ENCODE measurements around the gene BCAS1. TPM values are rescaled to one million over a fixed set of nuclear protein-coding genes. Genes with fewer than 3 reads are reported as not detected.

BCAS1 gene
- total RNA-seq, 2 experiments from 2014 or later = 0.16 to 0.19 TPM

DNA sequence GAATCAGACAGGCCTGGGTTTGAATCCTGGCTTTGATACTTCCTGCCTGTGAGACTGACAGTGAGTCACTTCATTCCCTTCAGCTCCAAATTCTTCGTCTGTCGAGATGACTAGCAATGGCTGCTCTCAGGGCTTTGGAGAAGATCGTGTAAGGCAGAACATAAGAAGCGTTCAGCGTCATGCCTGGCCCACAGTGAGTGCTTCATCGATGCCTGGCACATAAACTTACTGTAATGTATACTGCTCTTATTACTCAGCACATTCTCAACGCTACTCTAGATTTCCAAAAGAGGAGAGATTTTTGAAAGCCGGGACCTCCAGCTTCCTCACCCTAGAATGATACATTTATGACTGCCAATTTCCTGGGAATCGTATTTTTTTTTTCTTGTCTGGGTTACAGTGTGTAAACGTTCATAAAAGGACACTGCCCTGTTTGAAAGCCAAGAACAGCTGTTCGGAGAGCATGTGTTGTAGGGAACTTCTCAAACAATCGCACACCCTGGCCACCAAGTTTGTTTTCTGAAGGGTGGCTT, 16.2 kb upstream of the BCAS1 start:
- DNase-seq (ENCODE audit: low spot score) = no peak
- BruUV-seq (replicated peaks) = no TSS peak
- H2AFZ ChIP-seq (ENCODE audit: low read length) = no peak overlapping the region
- TF ChIP-seq EZH2phosphoT487 (IDR thresholded peaks at IDR 0.05; ENCODE audit: borderline replicate concordance, low read depth, low read length) = no peak
- TF ChIP-seq, protein P1, sequence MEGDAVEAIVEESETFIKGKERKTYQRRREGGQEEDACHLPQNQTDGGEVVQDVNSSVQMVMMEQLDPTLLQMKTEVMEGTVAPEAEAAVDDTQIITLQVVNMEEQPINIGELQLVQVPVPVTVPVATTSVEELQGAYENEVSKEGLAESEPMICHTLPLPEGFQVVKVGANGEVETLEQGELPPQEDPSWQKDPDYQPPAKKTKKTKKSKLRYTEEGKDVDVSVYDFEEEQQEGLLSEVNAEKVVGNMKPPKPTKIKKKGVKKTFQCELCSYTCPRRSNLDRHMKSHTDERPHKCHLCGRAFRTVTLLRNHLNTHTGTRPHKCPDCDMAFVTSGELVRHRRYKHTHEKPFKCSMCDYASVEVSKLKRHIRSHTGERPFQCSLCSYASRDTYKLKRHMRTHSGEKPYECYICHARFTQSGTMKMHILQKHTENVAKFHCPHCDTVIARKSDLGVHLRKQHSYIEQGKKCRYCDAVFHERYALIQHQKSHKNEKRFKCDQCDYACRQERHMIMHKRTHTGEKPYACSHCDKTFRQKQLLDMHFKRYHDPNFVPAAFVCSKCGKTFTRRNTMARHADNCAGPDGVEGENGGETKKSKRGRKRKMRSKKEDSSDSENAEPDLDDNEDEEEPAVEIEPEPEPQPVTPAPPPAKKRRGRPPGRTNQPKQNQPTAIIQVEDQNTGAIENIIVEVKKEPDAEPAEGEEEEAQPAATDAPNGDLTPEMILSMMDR (conservative IDR thresholded peaks at IDR 0.05; ENCODE audit: low read length) = no peak
- H3K4me3 ChIP-seq (ENCODE audit: low read depth, low read length, poor library complexity, severe bottlenecking) = no peak overlapping the region
- intact Hi-C loops (cut with micrococcal nuclease; ENCODE audit: unreplicated experiment) = no loop called here
- peaks cover 9% of the 10 kb centered on the region for H3K4me1 ChIP-seq (ENCODE audit: insufficient read depth, low read length, poor library complexity, severe bottlenecking)
- no peaks in the 10 kb centered on the region for H4K20me1 ChIP-seq (ENCODE audit: insufficient read depth, low read length)
- no peaks in the 10 kb centered on the region for H3K9me3 ChIP-seq (ENCODE audit: low read length)
- ChIA-PET POLR2A (no interaction called here), CTCF (ENCODE audit: unreplicated experiment) (no interaction called here)
- no peaks in the 10 kb centered on the region for H3K9me2 ChIP-seq (ENCODE audit: insufficient read depth, low read length)
- no peak overlapping the region for H3K4me2 ChIP-seq (ENCODE audit: low read length)
- no peak overlapping the region for H3K27ac ChIP-seq (ENCODE audit: low read depth, low read length, poor library complexity, severe bottlenecking)
- no peaks in the 10 kb centered on the region for H3K79me2 ChIP-seq (ENCODE audit: insufficient read depth, low read depth, low read length)
- H3K36me3 ChIP-seq (ENCODE audit: insufficient read depth, low read length) = no peaks in the 10 kb centered on the region

DNA sequence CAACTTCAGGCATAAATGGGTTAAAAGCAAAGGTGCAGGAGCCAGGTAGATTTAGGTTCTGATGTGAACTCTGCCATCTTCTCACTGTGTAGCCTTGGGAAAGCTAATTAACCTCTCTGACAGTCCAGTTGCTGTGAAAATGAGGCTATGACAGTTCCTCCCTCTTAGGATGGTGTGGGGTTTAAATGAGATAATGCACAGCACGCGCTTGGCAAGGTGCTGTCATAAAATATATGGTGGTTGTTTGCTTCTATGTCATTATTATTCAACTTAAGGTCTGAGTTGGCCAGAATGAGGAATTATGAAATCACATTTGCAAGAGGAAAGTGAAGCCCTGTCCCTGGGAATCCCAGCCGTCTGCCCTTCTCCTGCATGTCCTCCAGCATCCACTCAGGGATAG, 15.5 kb upstream of the BCAS1 start:
- Histone ChIP-seq H2AFZ (ENCODE audit: low read length) (no peak overlapping the region), H3K4me1 (ENCODE audit: insufficient read depth, low read length, poor library complexity, severe bottlenecking) (peaks cover 9% of the 10 kb centered on the region), H3K9me3 (ENCODE audit: low read length) (no peaks in the 10 kb centered on the region), H4K20me1 (ENCODE audit: insufficient read depth, low read length) (no peaks in the 10 kb centered on the region), H3K36me3 (ENCODE audit: insufficient read depth, low read length) (no peaks in the 10 kb centered on the region), H3K9me2 (ENCODE audit: insufficient read depth, low read length) (no peaks in the 10 kb centered on the region), H3K4me2 (ENCODE audit: low read length) (no peak overlapping the region), H3K79me2 (ENCODE audit: insufficient read depth, low read depth, low read length) (no peaks in the 10 kb centered on the region), H3K27ac (ENCODE audit: low read depth, low read length, poor library complexity, severe bottlenecking) (no peak overlapping the region), H3K4me3 (ENCODE audit: low read depth, low read length, poor library complexity, severe bottlenecking) (no peak overlapping the region)
- DNase-seq (ENCODE audit: low spot score) = no peak
- TF ChIP-seq, protein P1 (conservative IDR thresholded peaks at IDR 0.05; ENCODE audit: low read length) = no peak
- TF ChIP-seq EZH2phosphoT487 (IDR thresholded peaks at IDR 0.05; ENCODE audit: borderline replicate concordance, low read depth, low read length) = no peak
- BruUV-seq (replicated peaks) = no TSS peak
- CTCF ChIA-PET (ENCODE audit: unreplicated experiment) = no interaction called here
- POLR2A ChIA-PET = no interaction called here
- intact Hi-C loops (cut with micrococcal nuclease; ENCODE audit: unreplicated experiment) = no loop called here

DNA sequence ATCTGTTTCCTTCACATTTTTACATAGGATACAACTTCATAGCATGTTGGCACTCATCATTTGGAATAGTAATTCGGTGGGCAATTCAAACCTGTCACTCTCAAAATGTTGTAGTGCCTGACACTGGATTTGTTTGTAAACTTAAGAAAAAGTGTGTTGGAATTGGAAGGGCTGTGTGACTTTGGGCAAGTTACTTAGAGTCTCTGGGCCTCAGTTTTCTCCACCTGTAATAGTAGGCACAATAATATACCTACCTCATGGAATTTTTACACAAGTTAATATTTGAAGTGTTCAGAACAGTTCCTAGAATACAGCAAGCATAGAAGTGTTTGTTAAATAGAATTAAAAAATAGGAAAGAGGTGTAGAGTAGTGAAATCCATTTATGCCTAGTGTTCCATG, 15.0 kb upstream of the BCAS1 start:
- CTCF ChIA-PET (ENCODE audit: unreplicated experiment) = no interaction called here
- DNase-seq (ENCODE audit: low spot score) = no peak
- H3K9me3 ChIP-seq (ENCODE audit: low read length) = no peaks in the 10 kb centered on the region

More for the DNA sequence above, 15.0 kb upstream of the BCAS1 start:
- Histone ChIP-seq H3K4me3 (ENCODE audit: low read depth, low read length, poor library complexity, severe bottlenecking) (no peak overlapping the region), H4K20me1 (ENCODE audit: insufficient read depth, low read length) (no peaks in the 10 kb centered on the region), H3K4me2 (ENCODE audit: low read length) (no peak overlapping the region), H3K4me1 (ENCODE audit: insufficient read depth, low read length, poor library complexity, severe bottlenecking) (peaks cover 9% of the 10 kb centered on the region), H3K27ac (ENCODE audit: low read depth, low read length, poor library complexity, severe bottlenecking) (no peak overlapping the region), H3K9me2 (ENCODE audit: insufficient read depth, low read length) (no peaks in the 10 kb centered on the region), H3K79me2 (ENCODE audit: insufficient read depth, low read depth, low read length) (no peaks in the 10 kb centered on the region), H2AFZ (ENCODE audit: low read length) (no peak overlapping the region), H3K36me3 (ENCODE audit: insufficient read depth, low read length) (no peaks in the 10 kb centered on the region)
- no TSS peak for BruUV-seq (replicated peaks)
- no peak for TF ChIP-seq EZH2phosphoT487 (IDR thresholded peaks at IDR 0.05; ENCODE audit: borderline replicate concordance, low read depth, low read length)
- TF ChIP-seq, protein P1 (conservative IDR thresholded peaks at IDR 0.05; ENCODE audit: low read length) = no peak
- POLR2A ChIA-PET = no interaction called here
- intact Hi-C loops (cut with micrococcal nuclease; ENCODE audit: unreplicated experiment) = no loop called here
